Liver (tissue), 9 donors: ENCODE data around the gene GGACT. TPM values are rescaled to one million over a fixed set of nuclear protein-coding genes. Genes with fewer than 3 reads are reported as not detected.

Experiments
- DNase-seq: peaks from one replicate; pipeline ENCODE4 v3.0.0-alpha.2; 2017; ENCODE audit warnings: low spot score
- H3K27ac ChIP-seq, 2 donors: one replicate each; pipeline ENCODE4 v1.7.0; 2013; ENCODE audit warnings: inconsistent platforms in 2 of 2, low read length in 2 of 2, control low read depth in 1 of 2, low read depth in 1 of 2, mild to moderate bottlenecking in 1 of 2
- H3K27me3 ChIP-seq, 4 donors: one replicate each; pipeline versions ENCODE4 v1.6.1 to v1.7.0; 2013; ENCODE audit warnings: low read length in 3 of 4, inconsistent platforms in 1 of 4, mild to moderate bottlenecking in 1 of 4, moderate library complexity in 1 of 4; ENCODE audit not compliant: control insufficient read depth in 4 of 4, insufficient read depth in 4 of 4
- H3K36me3 ChIP-seq, 4 donors: one replicate each; pipeline versions ENCODE4 v1.6.1 to v1.7.0; 2013; ENCODE audit warnings: low read length in 3 of 4, mild to moderate bottlenecking in 3 of 4, low read depth in 1 of 4, moderate library complexity in 1 of 4; ENCODE audit not compliant: control insufficient read depth in 4 of 4, insufficient read depth in 3 of 4
- H3K4me1 ChIP-seq, 4 donors: one replicate each; pipeline versions ENCODE4 v1.6.1 to v1.7.0; 2013; ENCODE audit warnings: low read length in 3 of 4, mild to moderate bottlenecking in 3 of 4, moderate library complexity in 1 of 4; ENCODE audit not compliant: control insufficient read depth in 4 of 4, insufficient read depth in 4 of 4
- H3K4me3 ChIP-seq, 3 donors: one replicate each; pipeline versions ENCODE4 v1.6.1 to v1.7.0; 2013; ENCODE audit warnings: low read length in 3 of 3, control low read depth in 1 of 3, low read depth in 1 of 3, mild to moderate bottlenecking in 1 of 3
- H3K9ac ChIP-seq, 2 donors: one replicate each; pipeline ENCODE4 v1.7.0; 2013; ENCODE audit warnings: low read length in 2 of 2, mild to moderate bottlenecking in 2 of 2, moderate library complexity in 2 of 2, control low read depth in 1 of 2, low read depth in 1 of 2
- H3K9me3 ChIP-seq, 4 donors: one replicate each; pipeline versions ENCODE4 v1.6.1 to v1.7.0; 2013; ENCODE audit warnings: low read length in 3 of 4; ENCODE audit not compliant: control insufficient read depth in 4 of 4
- EGR1 ChIP-seq, 2 donors: IDR thresholded peaks; 2 replicates each; pipeline ENCODE4 v1.6.1; 2016 to 2018; ENCODE audit warnings: antibody characterized with exemption in 2 of 2, low read depth in 2 of 2
- FOXA1 ChIP-seq: IDR thresholded peaks from 2 replicates; pipeline ENCODE4 v1.6.1; 2016; ENCODE audit warnings: antibody characterized with exemption
- FOXA2 ChIP-seq: IDR thresholded peaks from 2 replicates; pipeline ENCODE4 v1.6.1; 2016; ENCODE audit warnings: antibody characterized with exemption
- GABPA ChIP-seq, 2 donors: IDR thresholded peaks in 1 of 2; conservative IDR thresholded peaks in 1 of 2; 2 replicates each; pipeline ENCODE4 v1.6.1; 2016; ENCODE audit warnings: antibody characterized with exemption in 2 of 2, mild to moderate bottlenecking in 1 of 2, moderate library complexity in 1 of 2
- HNF4A ChIP-seq, 2 donors: conservative IDR thresholded peaks; 2 replicates each; pipeline ENCODE4 v1.6.1; 2016; ENCODE audit warnings: antibody characterized with exemption in 2 of 2, mild to moderate bottlenecking in 2 of 2
- HNF4G ChIP-seq: IDR thresholded peaks from 2 replicates; pipeline ENCODE4 v1.6.1; 2016; ENCODE audit warnings: antibody characterized with exemption
- JUND ChIP-seq, 2 donors: IDR thresholded peaks; 2 replicates each; pipeline ENCODE4 v1.6.1; 2016; ENCODE audit warnings: antibody characterized with exemption in 2 of 2
- NR2F2 ChIP-seq: IDR thresholded peaks from 2 replicates; pipeline ENCODE4 v1.6.1; 2016; ENCODE audit warnings: antibody characterized with exemption
- RAD21 ChIP-seq, 2 donors: IDR thresholded peaks; 2 replicates each; pipeline ENCODE4 v1.6.1; 2016; ENCODE audit warnings: antibody characterized with exemption in 2 of 2, mild to moderate bottlenecking in 2 of 2
- RXRA ChIP-seq, 2 donors: IDR thresholded peaks; 2 replicates each; pipeline ENCODE4 v1.6.1; 2017 to 2018; ENCODE audit warnings: antibody characterized with exemption in 2 of 2, mild to moderate bottlenecking in 1 of 2
- SP1 ChIP-seq: IDR thresholded peaks from 2 replicates; pipeline ENCODE4 v1.6.1; 2018; ENCODE audit warnings: antibody characterized with exemption, mild to moderate bottlenecking
- TAF1 ChIP-seq: conservative IDR thresholded peaks from 2 replicates; pipeline ENCODE4 v1.6.1; 2016; ENCODE audit warnings: antibody characterized with exemption, mild to moderate bottlenecking
- YY1 ChIP-seq: IDR thresholded peaks from 2 replicates; pipeline ENCODE4 v1.6.1; 2016; ENCODE audit warnings: antibody characterized with exemption, mild to moderate bottlenecking
- WGBS: extraction: QIAGEN DNeasy Blood & Tissue Kit; methylation state at CpG from one replicate; pipeline ENCODE4 v1.1.7; 2013; 5-methylcytosine and 5-hydroxymethylcytosine counted together
- polyA plus RNA-seq, 2 donors: library from polyadenylated mRNA; stranded (reverse) in 1 of 2; unstranded in 1 of 2; fragments of 200-250 nt in 1 of 2; fragments of >200 nt in 1 of 2; fragmentation: Nextera tagmentation in 1 of 2; extraction: Ambion mirVana in 1 of 2; gene quantifications; one replicate each; pipeline versions ENCODE4 v1.2.1 to v1.2.3, GENCODE V29; 2013 to 2015
- total RNA-seq, 2 donors: library from RNA; depleted of rRNA; stranded (reverse); fragments of >200 nt; gene quantifications; one replicate each; pipeline ENCODE4 v1.2.3, GENCODE V29; 2014
- TF ChIP-seq, protein P1 (sequence below): IDR thresholded peaks from 2 replicates; pipeline ENCODE4 v1.6.1; 2016; ENCODE audit warnings: antibody characterized with exemption, mild to moderate bottlenecking
- TF ChIP-seq, protein P2 (sequence below): IDR thresholded peaks from 2 replicates; pipeline ENCODE4 v1.6.1; 2016; ENCODE audit warnings: antibody characterized with exemption
- TF ChIP-seq, protein P3 (sequence below): IDR thresholded peaks from 2 replicates; pipeline ENCODE4 v1.6.1; 2016; ENCODE audit warnings: antibody characterized with exemption
- TF ChIP-seq, protein P4 (sequence below): fragments of 150-350 bp; IDR thresholded peaks from 2 replicates; pipeline ENCODE4 v1.5.1; 2017; ENCODE audit warnings: improper control_type of control experiment, low read depth, low read length; ENCODE audit not compliant: missing input control
- TF ChIP-seq, protein P5 (sequence below): IDR thresholded peaks from 2 replicates; pipeline ENCODE4 v1.6.1; 2016; ENCODE audit warnings: antibody characterized with exemption
- donor health status: healthy.
- donor health status: healthy.
- donor health status: healthy.
- donor health status: healthy.
- donor health status: healthy.

GGACT gene
- total and polyA plus RNA-seq, 4 donors = 2.5 to 6.3 (median 4.1) TPM

DNA sequence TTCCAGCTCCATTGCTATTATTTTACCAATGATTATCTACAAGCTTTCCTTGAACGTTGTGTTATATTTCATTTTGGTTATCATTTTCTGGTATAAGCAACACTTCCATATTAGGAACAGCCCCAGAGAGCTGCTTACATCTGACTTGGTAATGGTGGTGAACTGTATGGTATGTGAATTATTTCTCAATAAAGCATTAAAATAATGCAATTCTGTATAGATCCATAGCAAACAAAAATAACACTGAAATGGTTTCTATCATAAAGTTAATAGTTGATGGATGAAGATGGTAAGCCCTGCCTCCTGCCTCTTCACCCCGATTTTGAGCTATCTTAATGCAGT is 27.5 kb downstream of the GGACT start:
- WGBS = 84% methylated on average over 2 of the region's 2 CpGs
- Histone ChIP-seq H3K27me3 (no peaks in the 10 kb centered on the region), H3K36me3 (no peaks in the 10 kb centered on the region), H3K4me3 (no peak overlapping the region), H3K9me3 (no peaks in the 10 kb centered on the region), H3K4me1 (peaks cover 3 to 39% (median 28%) of the 10 kb centered on the region in 4 donors), H3K9ac (no peak overlapping the region), H3K27ac (no peak overlapping the region)
- no peak for DNase-seq
- TF ChIP-seq, protein P1, sequence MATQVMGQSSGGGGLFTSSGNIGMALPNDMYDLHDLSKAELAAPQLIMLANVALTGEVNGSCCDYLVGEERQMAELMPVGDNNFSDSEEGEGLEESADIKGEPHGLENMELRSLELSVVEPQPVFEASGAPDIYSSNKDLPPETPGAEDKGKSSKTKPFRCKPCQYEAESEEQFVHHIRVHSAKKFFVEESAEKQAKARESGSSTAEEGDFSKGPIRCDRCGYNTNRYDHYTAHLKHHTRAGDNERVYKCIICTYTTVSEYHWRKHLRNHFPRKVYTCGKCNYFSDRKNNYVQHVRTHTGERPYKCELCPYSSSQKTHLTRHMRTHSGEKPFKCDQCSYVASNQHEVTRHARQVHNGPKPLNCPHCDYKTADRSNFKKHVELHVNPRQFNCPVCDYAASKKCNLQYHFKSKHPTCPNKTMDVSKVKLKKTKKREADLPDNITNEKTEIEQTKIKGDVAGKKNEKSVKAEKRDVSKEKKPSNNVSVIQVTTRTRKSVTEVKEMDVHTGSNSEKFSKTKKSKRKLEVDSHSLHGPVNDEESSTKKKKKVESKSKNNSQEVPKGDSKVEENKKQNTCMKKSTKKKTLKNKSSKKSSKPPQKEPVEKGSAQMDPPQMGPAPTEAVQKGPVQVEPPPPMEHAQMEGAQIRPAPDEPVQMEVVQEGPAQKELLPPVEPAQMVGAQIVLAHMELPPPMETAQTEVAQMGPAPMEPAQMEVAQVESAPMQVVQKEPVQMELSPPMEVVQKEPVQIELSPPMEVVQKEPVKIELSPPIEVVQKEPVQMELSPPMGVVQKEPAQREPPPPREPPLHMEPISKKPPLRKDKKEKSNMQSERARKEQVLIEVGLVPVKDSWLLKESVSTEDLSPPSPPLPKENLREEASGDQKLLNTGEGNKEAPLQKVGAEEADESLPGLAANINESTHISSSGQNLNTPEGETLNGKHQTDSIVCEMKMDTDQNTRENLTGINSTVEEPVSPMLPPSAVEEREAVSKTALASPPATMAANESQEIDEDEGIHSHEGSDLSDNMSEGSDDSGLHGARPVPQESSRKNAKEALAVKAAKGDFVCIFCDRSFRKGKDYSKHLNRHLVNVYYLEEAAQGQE = no peak
- TF ChIP-seq HNF4G = no peak
- TF ChIP-seq YY1 = no peak
- TF ChIP-seq GABPA (IDR thresholded peaks at IDR 0.05 in 1 of 2, conservative IDR thresholded peaks at IDR 0.05 in 1 of 2) = no peak

DNA sequence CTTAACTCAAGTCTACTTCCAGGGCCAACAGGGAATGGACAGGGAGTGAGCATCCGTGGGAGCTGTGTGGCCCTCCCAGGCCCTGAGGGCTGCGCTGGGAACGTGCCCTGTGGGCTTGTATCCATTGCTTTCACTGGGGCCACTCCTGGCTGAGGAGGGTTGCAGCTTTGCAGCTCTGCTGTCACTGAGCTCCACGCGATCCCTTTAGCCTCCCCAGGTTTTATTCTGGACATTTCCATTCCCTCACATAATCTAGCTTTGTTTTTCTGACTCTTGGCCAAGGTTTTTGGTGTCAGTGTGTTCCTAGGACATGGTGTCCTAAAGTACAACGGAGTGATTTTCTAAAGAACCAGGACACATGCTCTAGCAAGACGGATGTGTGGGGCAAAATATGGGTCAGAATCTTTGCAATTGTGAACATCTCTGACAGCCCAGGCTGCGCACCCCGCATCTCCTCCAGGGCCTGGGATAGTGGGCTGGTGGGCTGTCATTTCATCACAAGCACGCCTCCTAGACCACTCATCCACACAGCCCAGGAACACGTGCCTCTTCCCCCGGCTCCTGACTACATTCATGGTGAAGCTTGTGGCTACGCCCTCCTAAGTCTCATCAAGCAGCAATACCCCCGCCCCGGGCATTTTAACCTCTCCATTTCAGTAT is 28.0 kb downstream of the GGACT start:
- no peaks in the 10 kb centered on the region for H3K9me3 ChIP-seq
- TF ChIP-seq EGR1 (IDR thresholded peaks at IDR 0.05; ENCODE audit: low read depth in 2 of 2) (no peak), HNF4A (conservative IDR thresholded peaks at IDR 0.05) (peak in 1 of 2 donors; percentile 19), JUND (IDR thresholded peaks at IDR 0.05) (no peak), RXRA (IDR thresholded peaks at IDR 0.05) (peak in 1 of 2 donors; percentile 39), SP1 (peak; percentile 66), FOXA2 (no peak), RAD21 (IDR thresholded peaks at IDR 0.05) (peak in 1 of 2 donors; percentile 5), TAF1 (no peak), NR2F2 (no peak), HNF4G (no peak), FOXA1 (no peak), YY1 (no peak), GABPA (IDR thresholded peaks at IDR 0.05 in 1 of 2, conservative IDR thresholded peaks at IDR 0.05 in 1 of 2) (no peak)
- TF ChIP-seq, protein P2, sequence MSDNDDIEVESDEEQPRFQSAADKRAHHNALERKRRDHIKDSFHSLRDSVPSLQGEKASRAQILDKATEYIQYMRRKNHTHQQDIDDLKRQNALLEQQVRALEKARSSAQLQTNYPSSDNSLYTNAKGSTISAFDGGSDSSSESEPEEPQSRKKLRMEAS = no peak
- TF ChIP-seq, protein P3, sequence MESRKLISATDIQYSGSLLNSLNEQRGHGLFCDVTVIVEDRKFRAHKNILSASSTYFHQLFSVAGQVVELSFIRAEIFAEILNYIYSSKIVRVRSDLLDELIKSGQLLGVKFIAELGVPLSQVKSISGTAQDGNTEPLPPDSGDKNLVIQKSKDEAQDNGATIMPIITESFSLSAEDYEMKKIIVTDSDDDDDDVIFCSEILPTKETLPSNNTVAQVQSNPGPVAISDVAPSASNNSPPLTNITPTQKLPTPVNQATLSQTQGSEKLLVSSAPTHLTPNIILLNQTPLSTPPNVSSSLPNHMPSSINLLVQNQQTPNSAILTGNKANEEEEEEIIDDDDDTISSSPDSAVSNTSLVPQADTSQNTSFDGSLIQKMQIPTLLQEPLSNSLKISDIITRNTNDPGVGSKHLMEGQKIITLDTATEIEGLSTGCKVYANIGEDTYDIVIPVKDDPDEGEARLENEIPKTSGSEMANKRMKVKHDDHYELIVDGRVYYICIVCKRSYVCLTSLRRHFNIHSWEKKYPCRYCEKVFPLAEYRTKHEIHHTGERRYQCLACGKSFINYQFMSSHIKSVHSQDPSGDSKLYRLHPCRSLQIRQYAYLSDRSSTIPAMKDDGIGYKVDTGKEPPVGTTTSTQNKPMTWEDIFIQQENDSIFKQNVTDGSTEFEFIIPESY = no peak
- TF ChIP-seq, protein P4, sequence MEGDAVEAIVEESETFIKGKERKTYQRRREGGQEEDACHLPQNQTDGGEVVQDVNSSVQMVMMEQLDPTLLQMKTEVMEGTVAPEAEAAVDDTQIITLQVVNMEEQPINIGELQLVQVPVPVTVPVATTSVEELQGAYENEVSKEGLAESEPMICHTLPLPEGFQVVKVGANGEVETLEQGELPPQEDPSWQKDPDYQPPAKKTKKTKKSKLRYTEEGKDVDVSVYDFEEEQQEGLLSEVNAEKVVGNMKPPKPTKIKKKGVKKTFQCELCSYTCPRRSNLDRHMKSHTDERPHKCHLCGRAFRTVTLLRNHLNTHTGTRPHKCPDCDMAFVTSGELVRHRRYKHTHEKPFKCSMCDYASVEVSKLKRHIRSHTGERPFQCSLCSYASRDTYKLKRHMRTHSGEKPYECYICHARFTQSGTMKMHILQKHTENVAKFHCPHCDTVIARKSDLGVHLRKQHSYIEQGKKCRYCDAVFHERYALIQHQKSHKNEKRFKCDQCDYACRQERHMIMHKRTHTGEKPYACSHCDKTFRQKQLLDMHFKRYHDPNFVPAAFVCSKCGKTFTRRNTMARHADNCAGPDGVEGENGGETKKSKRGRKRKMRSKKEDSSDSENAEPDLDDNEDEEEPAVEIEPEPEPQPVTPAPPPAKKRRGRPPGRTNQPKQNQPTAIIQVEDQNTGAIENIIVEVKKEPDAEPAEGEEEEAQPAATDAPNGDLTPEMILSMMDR = no peak
- TF ChIP-seq, protein P5, sequence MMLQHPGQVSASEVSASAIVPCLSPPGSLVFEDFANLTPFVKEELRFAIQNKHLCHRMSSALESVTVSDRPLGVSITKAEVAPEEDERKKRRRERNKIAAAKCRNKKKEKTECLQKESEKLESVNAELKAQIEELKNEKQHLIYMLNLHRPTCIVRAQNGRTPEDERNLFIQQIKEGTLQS = no peak
- TF ChIP-seq, protein P1 = no peak
- H3K9ac ChIP-seq = no peak overlapping the region
- 86% methylated on average over 15 of the region's 15 CpGs for WGBS
- no peaks in the 10 kb centered on the region for H3K36me3 ChIP-seq
- no peak overlapping the region for H3K4me3 ChIP-seq
- peaks cover 3 to 39% (median 28%) of the 10 kb centered on the region in 4 donors for H3K4me1 ChIP-seq
- no peaks in the 10 kb centered on the region for H3K27me3 ChIP-seq
- no peak overlapping the region for H3K27ac ChIP-seq
- DNase-seq = no peak
